HG03469 (cell line): ENCODE data around the gene NDUFS6.

Source experiments
- ATAC-seq: cut with Tn5 transposase; IDR thresholded peaks from one replicate; pipeline ENCODE4 v1.9.1; 2021; ENCODE audit warnings: mild to moderate bottlenecking, moderate library complexity, moderate number of reproducible peaks; ENCODE audit not compliant: unreplicated experiment

NDUFS6 gene

GRCh38 chr5:1765141-1765879, 35.9 kb upstream of the NDUFS6 start:
- no peak for ATAC-seq

- no peak for ATAC-seq
Measured at GRCh38 chr5:1765880-1766235, 35.3 kb upstream of the NDUFS6 start.

GRCh38 chr5:1767524-1768282, 33.5 kb upstream of the NDUFS6 start:
- no peak for ATAC-seq

GRCh38 chr5:1768283-1769000, 32.8 kb upstream of the NDUFS6 start:
- ATAC-seq, result no peak

- no peak for ATAC-seq
Measured at GRCh38 chr5:1769017-1769640, 32.1 kb upstream of the NDUFS6 start.

GRCh38 chr5:1769752-1770442, 31.3 kb upstream of the NDUFS6 start:
- no peak for ATAC-seq

GRCh38 chr5:1770443-1770802, 30.8 kb upstream of the NDUFS6 start:
- no peak for ATAC-seq

GRCh38 chr5:1771149-1772065, 29.8 kb upstream of the NDUFS6 start:
- no peak for ATAC-seq

- peak; percentile 64 for ATAC-seq
Measured at GRCh38 chr5:1772634-1773033, 28.6 kb upstream of the NDUFS6 start.

- ATAC-seq, result no peak
Measured at GRCh38 chr5:1776831-1777230, 24.4 kb upstream of the NDUFS6 start.

- ATAC-seq, result no peak
Measured at GRCh38 chr5:1777281-1778137, 23.7 kb upstream of the NDUFS6 start.

- ATAC-seq, result no peak
Measured at GRCh38 chr5:1778138-1779020, 22.8 kb upstream of the NDUFS6 start.

- no peak for ATAC-seq
Measured at GRCh38 chr5:1779021-1779680, 22.1 kb upstream of the NDUFS6 start.

GRCh38 chr5:1779782-1780613, 21.2 kb upstream of the NDUFS6 start:
- ATAC-seq, result no peak

- ATAC-seq, result no peak
Measured at GRCh38 chr5:1780614-1780930, 20.6 kb upstream of the NDUFS6 start.

- no peak for ATAC-seq
Measured at GRCh38 chr5:1781107-1781506, 20.1 kb upstream of the NDUFS6 start.
